ENCODE results near the gene ARL5C. TPM values are rescaled to one million over a fixed set of nuclear protein-coding genes. Genes with fewer than 3 reads are reported as not detected.
A peak's percentile ranks its signal among the peaks of the same experiment; 100 is the strongest.

Gene ARL5C
- total and polyA plus RNA-seq, 4 experiments from 2014 or later, result not detected

DNA sequence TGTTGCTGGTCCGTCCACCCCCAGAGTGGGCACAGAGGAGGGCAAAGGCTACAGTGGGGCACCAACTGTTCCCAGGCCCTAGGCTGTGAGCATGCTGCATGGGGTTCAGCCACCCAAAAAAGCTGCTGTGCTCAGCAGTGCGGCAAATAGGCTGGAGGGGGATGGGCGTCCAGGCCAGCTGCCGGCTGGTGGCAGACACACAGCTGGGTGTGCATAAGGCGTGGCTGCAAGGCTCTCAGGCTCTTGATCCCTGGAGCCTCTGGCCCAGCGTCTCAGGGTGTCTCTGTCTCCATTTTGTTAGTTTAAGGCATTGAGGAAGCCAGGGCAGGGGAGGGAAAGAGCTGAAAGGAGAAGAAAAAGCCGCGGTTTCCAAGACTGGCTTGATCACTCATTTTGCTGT is 42.9 kb upstream of the ARL5C start:
- Histone ChIP-seq H3K4me1 (ENCODE audit: insufficient read depth, low read length) (peaks cover 24% of the 10 kb centered on the region), H3K36me3 (ENCODE audit: insufficient read depth, low read length) (peaks cover 13% of the 10 kb centered on the region), H3K9me3 (ENCODE audit: control insufficient read depth in 1 of 2, low read length in 2 of 2) (no peaks in the 10 kb centered on the region), H3K27me3 (ENCODE audit: insufficient read depth, low read length) (no peaks in the 10 kb centered on the region), H3K27ac (ENCODE audit: low read depth, low read length) (no peak overlapping the region), H3K4me3 (ENCODE audit: low read length in 2 of 2) (no peak overlapping the region)
- H3K27ac Mint-ChIP-seq, result peak overlapping the region in 3 of 7 donors; percentile 48 to 86 (median 55)
- intact Hi-C loops (cut with micrococcal nuclease), result loop anchor here (10.0 kb wide), 2 partner anchors 256 to 504 kb away; partner anchors contain the start of genes CDK12 and MLLT6
- H3K27me3 Mint-ChIP-seq, result peaks cover 2% of the 10 kb centered on the region in 2 donors
- H3K4me1 Mint-ChIP-seq, result peaks cover 3 to 32% (median 16%) of the 10 kb centered on the region in 4 donors
- no peaks in the 10 kb centered on the region for H3K9me3 Mint-ChIP-seq
- ChIA-PET CTCF (ENCODE audit: partially characterized antibody) (interaction anchor here (0.7 to 18.4 kb wide), 5 partner anchors 9 to 226 kb away, joined by 3 to 554 read pairs (median 5); partner anchors contain the start of gene RPL19), POLR2A (ENCODE audit: partially characterized antibody) (interaction anchor here (0.7 to 4.8 kb wide), 5 partner anchors 9 to 56 kb away, joined by 3 to 54 read pairs (median 3); partner anchors contain the start of gene RPL19)
- peaks cover 11 to 14% of the 10 kb centered on the region in 2 donors for H3K36me3 Mint-ChIP-seq
- H3K4me3 Mint-ChIP-seq, result peak overlapping the region in 2 of 8 donors; percentile 39 to 75
- no peak for DNase-seq

DNA sequence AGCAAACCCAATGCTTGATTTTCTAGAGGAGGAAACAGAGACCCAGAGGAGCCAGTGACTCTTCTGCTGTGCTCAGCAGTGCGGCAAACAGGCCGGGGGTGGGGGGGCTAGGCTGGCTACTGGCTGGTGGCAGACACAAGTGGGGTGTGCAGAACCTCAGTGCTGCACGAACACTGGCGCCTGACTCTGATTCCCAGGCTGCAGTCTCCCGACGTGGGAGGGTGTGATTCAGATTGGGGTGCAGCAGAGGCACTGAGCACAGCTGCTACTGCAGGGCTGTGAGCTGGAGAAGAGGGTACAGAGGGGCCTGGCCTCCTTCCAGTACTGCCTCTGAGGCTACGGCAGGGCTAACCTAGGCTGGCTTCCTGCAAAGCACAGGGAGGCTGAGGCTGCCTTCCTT is 42.2 kb upstream of the ARL5C start:
- Mint-ChIP-seq H3K4me1 (peaks cover 3 to 37% (median 20%) of the 10 kb centered on the region in 4 donors), H3K27me3 (peaks cover 1 to 2% of the 10 kb centered on the region in 2 donors), H3K36me3 (peaks cover 18 to 20% of the 10 kb centered on the region in 2 donors), H3K9me3 (no peaks in the 10 kb centered on the region), H3K4me3 (no peak overlapping the region), H3K27ac (no peak overlapping the region)
- Histone ChIP-seq H3K27me3 (ENCODE audit: insufficient read depth, low read length) (no peaks in the 10 kb centered on the region), H3K4me3 (ENCODE audit: low read length in 2 of 2) (no peak overlapping the region), H3K27ac (ENCODE audit: low read depth, low read length) (no peak overlapping the region), H3K36me3 (ENCODE audit: insufficient read depth, low read length) (peaks cover 19% of the 10 kb centered on the region), H3K9me3 (ENCODE audit: control insufficient read depth in 1 of 2, low read length in 2 of 2) (no peaks in the 10 kb centered on the region), H3K4me1 (ENCODE audit: insufficient read depth, low read length) (peaks cover 24% of the 10 kb centered on the region)
- intact Hi-C loops (cut with micrococcal nuclease), result loop anchor here (10.0 kb wide), 2 partner anchors 257 to 503 kb away; partner anchors contain the start of genes CDK12 and MLLT6
- ChIA-PET CTCF (ENCODE audit: partially characterized antibody) (interaction anchor here (0.5 to 18.4 kb wide), 4 partner anchors 10 to 1187 kb away, joined by 3 to 554 read pairs (median 6); no protein-coding TSS in a partner anchor), POLR2A (ENCODE audit: partially characterized antibody) (interaction anchor here (1.6 to 4.8 kb wide), 3 partner anchors 9 to 34 kb away, joined by 5 to 54 read pairs (median 25); partner anchors contain the start of gene RPL19)
- DNase-seq, result no peak

DNA sequence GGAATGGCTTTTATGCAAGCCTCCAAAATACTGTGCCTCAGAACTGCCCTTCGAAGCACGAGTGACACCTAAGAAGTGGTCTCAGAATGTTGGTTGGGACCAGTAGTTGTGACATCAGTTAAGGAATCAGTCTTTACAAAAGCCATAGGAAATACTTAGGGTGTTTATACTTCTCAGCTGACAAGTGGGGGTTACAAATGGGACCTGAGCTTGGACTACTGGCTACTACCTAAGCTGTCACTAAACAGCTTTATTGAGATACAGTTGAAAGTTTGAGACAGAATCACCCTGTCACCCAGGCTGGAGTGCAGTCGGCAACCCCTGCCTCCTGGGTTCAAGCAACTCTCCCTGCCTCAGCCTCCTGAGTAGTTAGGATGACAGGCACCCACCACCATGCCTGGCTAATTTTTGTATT is 39.2 kb upstream of the ARL5C start:
- H3K36me3 Mint-ChIP-seq, result peaks cover 38 to 47% of the 10 kb centered on the region in 2 donors

DNA sequence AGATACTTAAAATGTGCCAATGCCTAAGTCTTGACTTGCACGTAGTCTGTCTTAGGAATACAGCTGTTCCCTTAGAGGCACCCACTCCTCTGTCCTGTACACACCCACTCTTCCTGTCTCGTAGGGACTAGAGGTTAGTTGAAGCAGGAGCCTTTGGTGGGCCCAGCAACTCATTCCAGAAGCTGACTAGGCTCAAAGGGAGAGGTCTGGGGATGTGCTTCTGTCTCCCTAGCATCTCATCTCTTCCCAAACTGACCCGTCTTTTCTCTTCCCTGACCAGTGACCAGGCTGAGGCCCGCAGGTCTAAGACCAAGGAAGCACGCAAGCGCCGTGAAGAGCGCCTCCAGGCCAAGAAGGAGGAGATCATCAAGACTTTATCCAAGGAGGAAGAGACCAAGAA is 38.3 kb upstream of the ARL5C start:
- no peaks in the 10 kb centered on the region for H3K9me3 ChIP-seq (ENCODE audit: control insufficient read depth in 1 of 2, low read length in 2 of 2)
- H3K27ac Mint-ChIP-seq, result peak overlapping the region in 1 of 7 donors; percentile 96
- intact Hi-C loops (cut with micrococcal nuclease), result loop anchor here (10.0 kb wide), 2 partner anchors 261 to 499 kb away; partner anchors contain the start of genes CDK12 and MLLT6
- peak overlapping the region in 1 of 8 donors; percentile 43 for H3K4me3 Mint-ChIP-seq
- no peak for DNase-seq
- peaks cover 0 to 5% (median 0%) of the 10 kb centered on the region in 8 donors for H3K9me3 Mint-ChIP-seq
- H3K4me1 Mint-ChIP-seq, result peaks cover 23 to 67% (median 45%) of the 10 kb centered on the region in 4 donors
- no peaks in the 10 kb centered on the region for H3K27me3 ChIP-seq (ENCODE audit: insufficient read depth, low read length)
- peaks cover 37% of the 10 kb centered on the region for H3K36me3 ChIP-seq (ENCODE audit: insufficient read depth, low read length)
- H3K4me1 ChIP-seq (ENCODE audit: insufficient read depth, low read length), result peaks cover 42% of the 10 kb centered on the region
- no peaks in the 10 kb centered on the region for H3K27me3 Mint-ChIP-seq
- H3K27ac ChIP-seq (ENCODE audit: low read depth, low read length), result no peak overlapping the region
- H3K36me3 Mint-ChIP-seq, result peaks cover 40 to 51% of the 10 kb centered on the region in 2 donors
- H3K4me3 ChIP-seq (ENCODE audit: low read length in 2 of 2), result no peak overlapping the region
- POLR2A ChIA-PET (ENCODE audit: partially characterized antibody), result interaction anchor here (1.0 kb wide), 1 partner anchor 34 kb away, joined by 5 read pairs; no protein-coding TSS in a partner anchor
- CTCF ChIA-PET (ENCODE audit: partially characterized antibody), result interaction anchor here (1.0 to 18.4 kb wide), 2 partner anchors 35 to 40 kb away, joined by 3 to 554 read pairs; no protein-coding TSS in a partner anchor

More for the DNA sequence above, 39.2 kb upstream of the ARL5C start:
- Mint-ChIP-seq H3K27me3 (no peaks in the 10 kb centered on the region), H3K27ac (peak overlapping the region in 2 of 7 donors; percentile 55 to 96), H3K4me3 (peak overlapping the region in 1 of 8 donors; percentile 49), H3K4me1 (peaks cover 18 to 63% (median 42%) of the 10 kb centered on the region in 4 donors), H3K9me3 (peaks cover 0 to under 1% (median 0%) of the 10 kb centered on the region in 8 donors)
- no peaks in the 10 kb centered on the region for H3K9me3 ChIP-seq (ENCODE audit: control insufficient read depth in 1 of 2, low read length in 2 of 2)
- intact Hi-C loops (cut with micrococcal nuclease), result loop anchor here (10.0 kb wide), 2 partner anchors 260 to 500 kb away; partner anchors contain the start of genes CDK12 and MLLT6
- no peak overlapping the region for H3K4me3 ChIP-seq (ENCODE audit: low read length in 2 of 2)
- no peak overlapping the region for H3K27ac ChIP-seq (ENCODE audit: low read depth, low read length)
- ChIA-PET POLR2A (ENCODE audit: partially characterized antibody) (interaction anchor here (1.0 to 2.8 kb wide), 2 partner anchors 33 to 39 kb away, joined by 3 to 35 read pairs; no protein-coding TSS in a partner anchor), CTCF (ENCODE audit: partially characterized antibody) (interaction anchor here (0.7 to 18.4 kb wide), 4 partner anchors 9 to 222 kb away, joined by 3 to 554 read pairs (median 4); no protein-coding TSS in a partner anchor)
- peaks cover 45% of the 10 kb centered on the region for H3K4me1 ChIP-seq (ENCODE audit: insufficient read depth, low read length)
- H3K27me3 ChIP-seq (ENCODE audit: insufficient read depth, low read length), result no peaks in the 10 kb centered on the region
- peaks cover 37% of the 10 kb centered on the region for H3K36me3 ChIP-seq (ENCODE audit: insufficient read depth, low read length)
- no peak for DNase-seq

DNA sequence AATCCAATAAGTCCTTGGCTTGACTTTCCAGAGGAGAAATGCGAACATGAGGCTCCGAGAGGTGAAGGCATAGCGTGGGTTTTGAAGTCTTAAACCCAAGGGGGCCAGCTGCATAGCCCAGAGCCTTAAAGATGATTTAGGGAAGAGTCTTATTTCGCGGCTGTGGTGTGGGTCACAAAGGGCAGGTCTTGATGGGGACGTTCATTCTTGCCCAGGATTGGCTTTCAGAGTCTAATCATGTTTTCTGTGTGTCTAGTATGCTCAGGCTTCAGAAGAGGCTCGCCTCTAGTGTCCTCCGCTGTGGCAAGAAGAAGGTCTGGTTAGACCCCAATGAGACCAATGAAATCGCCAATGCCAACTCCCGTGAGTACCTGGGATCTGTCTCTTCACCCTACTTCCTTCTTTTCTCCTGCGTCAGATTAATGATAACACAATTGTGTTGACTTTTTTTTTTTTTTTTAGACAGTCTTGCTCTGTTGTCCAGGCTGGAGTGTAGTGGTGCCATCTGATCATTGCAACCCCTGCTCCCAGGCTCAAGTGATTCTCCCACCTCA is 35.1 kb upstream of the ARL5C start:
- DNase-seq, result no peak
- peak overlapping the region; percentile 96 to 100 (median 100) for H3K27ac Mint-ChIP-seq
- H3K36me3 ChIP-seq (ENCODE audit: insufficient read depth, low read length), result peaks cover 37% of the 10 kb centered on the region
- H3K4me1 ChIP-seq (ENCODE audit: insufficient read depth, low read length), result peaks cover 50% of the 10 kb centered on the region
- H3K27me3 Mint-ChIP-seq, result no peaks in the 10 kb centered on the region
- H3K36me3 Mint-ChIP-seq, result peaks cover 40 to 51% of the 10 kb centered on the region in 2 donors
- peak overlapping the region; percentile 86 to 98 (median 96) for H3K4me3 Mint-ChIP-seq
- H3K9me3 ChIP-seq (ENCODE audit: control insufficient read depth in 1 of 2, low read length in 2 of 2), result no peaks in the 10 kb centered on the region
- H3K27ac ChIP-seq (ENCODE audit: low read depth, low read length), result peak overlapping the region; percentile 98
- H3K9me3 Mint-ChIP-seq, result peaks cover 0 to 5% (median 0%) of the 10 kb centered on the region in 8 donors
- ChIA-PET POLR2A (ENCODE audit: partially characterized antibody) (interaction anchor here (0.7 to 2.2 kb wide), 3 partner anchors 26 to 261 kb away, joined by 3 to 50 read pairs (median 11); partner anchors contain the start of gene CDK12), CTCF (ENCODE audit: partially characterized antibody) (interaction anchor here (0.5 to 18.4 kb wide), 2 partner anchors 39 to 620 kb away, joined by 3 to 554 read pairs; no protein-coding TSS in a partner anchor)
- peak overlapping the region; percentile 77 to 93 for H3K4me3 ChIP-seq (ENCODE audit: low read length in 2 of 2)
- no peaks in the 10 kb centered on the region for H3K27me3 ChIP-seq (ENCODE audit: insufficient read depth, low read length)
- intact Hi-C loops (cut with micrococcal nuclease), result loop anchor here (1.0 to 10.0 kb wide), 3 partner anchors 48 to 496 kb away; partner anchors contain the start of genes CDK12 and MLLT6
- H3K4me1 Mint-ChIP-seq, result peaks cover 32 to 61% (median 49%) of the 10 kb centered on the region in 4 donors

DNA sequence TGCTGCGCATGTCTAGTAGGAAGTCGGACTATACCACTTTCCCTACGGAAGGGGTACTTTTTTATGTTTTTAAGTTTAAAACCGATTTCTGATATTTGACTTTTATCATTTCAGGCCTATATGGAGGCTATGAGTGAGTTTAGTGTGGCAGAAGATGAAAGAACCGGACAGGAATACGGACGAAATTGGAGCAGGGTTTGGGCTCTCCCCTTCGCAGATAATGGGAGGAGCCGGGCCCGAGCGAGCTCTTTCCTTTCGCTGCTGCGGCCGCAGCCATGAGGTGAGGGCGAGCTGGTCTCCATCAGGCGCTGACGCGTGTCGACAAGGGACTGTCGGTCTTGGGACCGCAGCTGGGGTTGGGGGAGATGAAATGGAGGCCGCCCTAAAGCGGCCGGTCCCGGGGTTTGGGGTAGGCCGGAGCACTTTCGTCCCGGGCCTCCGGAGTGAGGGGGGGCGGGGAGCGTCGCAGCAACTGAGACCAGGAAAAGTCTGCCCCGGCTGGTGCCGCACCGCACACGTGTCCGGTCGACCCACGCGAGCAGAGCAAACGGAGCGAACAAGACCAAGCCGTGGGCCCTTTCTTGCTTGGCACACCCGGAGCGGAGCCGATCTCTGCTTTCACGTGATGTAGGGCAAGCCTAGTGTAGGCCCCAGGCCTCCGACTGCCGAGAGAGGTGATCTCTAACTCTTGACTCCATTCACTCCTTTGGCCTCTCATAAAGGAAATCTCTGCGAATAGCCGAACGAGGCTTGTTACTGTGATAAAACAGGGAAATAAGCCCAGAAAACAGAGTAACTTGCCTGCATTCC is 34.3 kb upstream of the ARL5C start, which contains the start of gene RPL19:
Gene RPL19, plus strand, starts transcription at position 214 of the 810 bp plus-strand sequence. Its CDS starts 62 bp downstream, at position 276.
- peaks cover 35 to 69% (median 56%) of the 10 kb centered on the region in 4 donors for H3K4me1 Mint-ChIP-seq
- Histone ChIP-seq H3K4me3 (ENCODE audit: low read length in 2 of 2) (peak within 1 kb of the TSS; percentile 77 to 93), H3K4me1 (ENCODE audit: insufficient read depth, low read length) (peaks cover 57% of the 10 kb centered on the region)

More for the DNA sequence above, 34.3 kb upstream of the ARL5C start, which contains the start of gene RPL19:
- H3K27ac ChIP-seq (ENCODE audit: low read depth, low read length), result peak within 1 kb of the TSS; percentile 98
- H3K9me3 ChIP-seq (ENCODE audit: control insufficient read depth in 1 of 2, low read length in 2 of 2), result no peaks in the 10 kb centered on the region
- POLR2A ChIA-PET (ENCODE audit: partially characterized antibody), result interaction anchor here (0.6 to 2.3 kb wide), 30 partner anchors 9 to 1619 kb away, joined by 3 to 50 read pairs (median 5); partner anchors contain the start of genes CDK12, CWC25, FBXL20 and LASP1
- H3K27ac Mint-ChIP-seq, result peak within 1 kb of the TSS; percentile 96 to 100 (median 100)
- CTCF ChIA-PET (ENCODE audit: partially characterized antibody), result interaction anchor here (0.9 to 18.4 kb wide), 7 partner anchors 9 to 331 kb away, joined by 3 to 554 read pairs (median 6); partner anchors contain the start of gene LASP1
- no peaks in the 10 kb centered on the region for H3K27me3 ChIP-seq (ENCODE audit: insufficient read depth, low read length)
- H3K9me3 Mint-ChIP-seq, result peaks cover 0 to 5% (median 0%) of the 10 kb centered on the region in 8 donors
- H3K4me3 Mint-ChIP-seq, result peak within 1 kb of the TSS; percentile 86 to 98 (median 96)
- peak in 4 of 5 donors; percentile 85 to 92 (median 88) for DNase-seq
- H3K36me3 Mint-ChIP-seq, result peaks cover 40 to 54% of the 10 kb centered on the region in 2 donors
- intact Hi-C loops (cut with micrococcal nuclease), result loop anchor here (1.0 to 10.0 kb wide), 3 partner anchors 47 to 495 kb away; partner anchors contain the start of genes CDK12 and MLLT6
- H3K27me3 Mint-ChIP-seq, result no peaks in the 10 kb centered on the region
- peaks cover 37% of the 10 kb centered on the region for H3K36me3 ChIP-seq (ENCODE audit: insufficient read depth, low read length)

Measured in CD4-positive, alpha-beta memory T cell (primary cell).